ENCODE measurements around the gene KRTAP3-2. TPM values are rescaled to one million over a fixed set of nuclear protein-coding genes. Genes with fewer than 3 reads are reported as not detected.

KRTAP3-2 gene
- total RNA-seq, 4 donors from 2014 or later, result not detected

GRCh38 chr17:40960144-40960543 is 39.6 kb downstream of the KRTAP3-2 start:
- H3K27ac ChIP-seq, result no peak overlapping the region
- no peaks in the 10 kb centered on the region for H3K36me3 ChIP-seq
- DNase-seq, result no peak
- no peak for TF ChIP-seq CTCF (IDR thresholded peaks at IDR 0.05)
- no peak for TF ChIP-seq POLR2A (IDR thresholded peaks at IDR 0.05)
- no peaks in the 10 kb centered on the region for H3K4me1 ChIP-seq
- H3K27me3 ChIP-seq, result no peaks in the 10 kb centered on the region
- intact Hi-C loops (cut with DNase I; ENCODE audit: low total_unique reads), result no loop called here
- H3K9me3 ChIP-seq, result no peaks in the 10 kb centered on the region
- H3K4me3 ChIP-seq, result no peak overlapping the region

GRCh38 chr17:40958086-40958953 is 41.4 kb downstream of the KRTAP3-2 start:
- Histone ChIP-seq H3K36me3 (no peaks in the 10 kb centered on the region), H3K4me1 (no peaks in the 10 kb centered on the region), H3K27ac (no peak overlapping the region), H3K9me3 (no peaks in the 10 kb centered on the region), H3K4me3 (no peak overlapping the region), H3K27me3 (no peaks in the 10 kb centered on the region)
- intact Hi-C loops (cut with DNase I; ENCODE audit: low total_unique reads), result no loop called here
- no peak for DNase-seq
- TF ChIP-seq POLR2A (IDR thresholded peaks at IDR 0.05) (no peak), CTCF (IDR thresholded peaks at IDR 0.05) (no peak)

GRCh38 chr17:40956401-40957254 is 43.1 kb downstream of the KRTAP3-2 start:
- Histone ChIP-seq H3K9me3 (no peaks in the 10 kb centered on the region), H3K4me1 (no peaks in the 10 kb centered on the region), H3K36me3 (no peaks in the 10 kb centered on the region), H3K27me3 (no peaks in the 10 kb centered on the region), H3K4me3 (no peak overlapping the region), H3K27ac (no peak overlapping the region)
- no peak for DNase-seq
- intact Hi-C loops (cut with DNase I; ENCODE audit: low total_unique reads), result no loop called here
- TF ChIP-seq CTCF (IDR thresholded peaks at IDR 0.05) (no peak), POLR2A (IDR thresholded peaks at IDR 0.05) (no peak)

- no peaks in the 10 kb centered on the region for H3K27me3 ChIP-seq
- intact Hi-C loops (cut with DNase I; ENCODE audit: low total_unique reads), result no loop called here
- no peaks in the 10 kb centered on the region for H3K4me1 ChIP-seq
- TF ChIP-seq POLR2A (IDR thresholded peaks at IDR 0.05), result no peak
- no peak for TF ChIP-seq CTCF (IDR thresholded peaks at IDR 0.05)
- no peak overlapping the region for H3K27ac ChIP-seq
- DNase-seq, result no peak
- no peaks in the 10 kb centered on the region for H3K36me3 ChIP-seq
- no peak overlapping the region for H3K4me3 ChIP-seq
- no peaks in the 10 kb centered on the region for H3K9me3 ChIP-seq
Measured at GRCh38 chr17:40953881-40954280, 45.8 kb downstream of the KRTAP3-2 start.

- no peak for DNase-seq
- H3K4me3 ChIP-seq, result no peak overlapping the region
- H3K4me1 ChIP-seq, result no peaks in the 10 kb centered on the region
- H3K36me3 ChIP-seq, result no peaks in the 10 kb centered on the region
- no peak overlapping the region for H3K27ac ChIP-seq
- TF ChIP-seq POLR2A (IDR thresholded peaks at IDR 0.05) (no peak), CTCF (IDR thresholded peaks at IDR 0.05) (no peak)
- H3K27me3 ChIP-seq, result peaks cover 0 to 3% of the 10 kb centered on the region in 2 donors
- intact Hi-C loops (cut with DNase I; ENCODE audit: low total_unique reads), result no loop called here
- no peaks in the 10 kb centered on the region for H3K9me3 ChIP-seq
Measured at GRCh38 chr17:40952661-40953060, 47.0 kb downstream of the KRTAP3-2 start.

All from uterus (tissue), 4 donors.